K562 treated with DMSO at 1 percent for 12 hours (cell line): ENCODE data around the gene NACAD. TPM values are rescaled to one million over a fixed set of nuclear protein-coding genes. Genes with fewer than 3 reads are reported as not detected.

Source experiments
- total RNA-seq: library from RNA; unstranded; fragments of 300-600 nt; gene quantifications from 2 replicates; pipeline ENCODE4 v1.2.3, GENCODE V29; 2022; ENCODE audit not compliant: insufficient read depth

Gene NACAD
- not detected in 2 replicates for total RNA-seq

GRCh38 chr7:45088821-45089340, at the start of gene NACAD:
TSS of gene NACAD (minus strand) at chr7:45088969. CDS start at chr7:45088894, 75 bp downstream.

GRCh38 chr7:45111298-45112223, 22.8 kb upstream of the NACAD start, which contains the start of gene TBRG4:
TSS of gene TBRG4 (minus strand) at chr7:45111697. CDS start at chr7:45109237, 2,460 bp downstream.

Other genes starting within 250 kb of the NACAD start
- 291 and 358 TPM in 2 replicates for gene H2AZ2, start 240.9 kb downstream of the NACAD start, total RNA-seq
- 3.5 and 12.6 TPM in 2 replicates for gene PURB, start 203.4 kb downstream of the NACAD start, total RNA-seq
- not detected in 2 replicates for gene MYO1G, start 110.0 kb downstream of the NACAD start, total RNA-seq
- 33.8 and 41.7 TPM in 2 replicates for gene CCM2, start 88.8 kb downstream of the NACAD start, total RNA-seq
- 85.2 and 93.4 TPM in 2 replicates for gene TBRG4, start 22.7 kb upstream of the NACAD start, total RNA-seq
- gene RAMP3, start 68.8 kb upstream of the NACAD start, total RNA-seq = not detected in 2 replicates